H4 (cell line): ENCODE data around the gene VGLL4. TPM values are rescaled to one million over a fixed set of nuclear protein-coding genes. Genes with fewer than 3 reads are reported as not detected.
A peak's percentile ranks its signal among the peaks of the same experiment; 100 is the strongest.
"Not testable (repeated sequence)": the region's sequence is repeated elsewhere in the genome, so short reads cannot be mapped to it uniquely, and the experiment has no call there.

Experiments used
- DNase-seq: peaks from one replicate; pipeline ENCODE4 v3.0.0-alpha.2; 2015; ENCODE audit warnings: low spot score
- total RNA-seq: library from RNA; depleted of rRNA; stranded (reverse); fragments of >200 nt; shearing (Covaris generic); gene quantifications from 2 replicates; pipeline ENCODE4 v1.2.3, GENCODE V29; 2014; rRNA removed

VGLL4 gene
- total RNA-seq, result 30.8 and 34.7 TPM in 2 replicates

GRCh38 chr3:11643605-11644087 is at the start of gene VGLL4:
Gene VGLL4, minus strand, starts transcription at chr3:11643915. Its CDS starts 397 bp downstream, at chr3:11643518.
- DNase-seq, result peak; percentile 91

GRCh38 chr3:11692532-11692813 is 48.8 kb upstream of the VGLL4 start:
- DNase-seq, result no peak

- DNase-seq, result no peak
Observed at GRCh38 chr3:11691767-11692531, 48.2 kb upstream of the VGLL4 start.

GRCh38 chr3:11690863-11691766 is 47.4 kb upstream of the VGLL4 start:
- no peak for DNase-seq

GRCh38 chr3:11689749-11690148 is 46.0 kb upstream of the VGLL4 start:
- DNase-seq, result no peak

GRCh38 chr3:11684980-11685379 is 41.3 kb upstream of the VGLL4 start:
- not testable (repeated sequence) for DNase-seq

GRCh38 chr3:11680509-11680908 is 36.8 kb upstream of the VGLL4 start:
- DNase-seq, result no peak

GRCh38 chr3:11679964-11680363 is 36.2 kb upstream of the VGLL4 start:
- DNase-seq, result no peak

- DNase-seq, result no peak
Observed at GRCh38 chr3:11672363-11672762, 28.6 kb upstream of the VGLL4 start.

GRCh38 chr3:11671648-11672100 is 28.0 kb upstream of the VGLL4 start:
- no peak for DNase-seq

GRCh38 chr3:11668243-11669235 is 24.8 kb upstream of the VGLL4 start:
- DNase-seq, result no peak

GRCh38 chr3:11665331-11665730 is 21.6 kb upstream of the VGLL4 start:
- no peak for DNase-seq

GRCh38 chr3:11662392-11662990 is 18.8 kb upstream of the VGLL4 start:
- DNase-seq, result peak; percentile 35

- DNase-seq, result peak; percentile 42
Observed at GRCh38 chr3:11661827-11662226, 18.1 kb upstream of the VGLL4 start.

GRCh38 chr3:11661052-11661656 is 17.4 kb upstream of the VGLL4 start:
- DNase-seq, result no peak

- DNase-seq, result no peak
Observed at GRCh38 chr3:11660242-11660641, 16.5 kb upstream of the VGLL4 start.

GRCh38 chr3:11658180-11658579 is 14.5 kb upstream of the VGLL4 start:
- no peak for DNase-seq

GRCh38 chr3:11655196-11655928 is 11.6 kb upstream of the VGLL4 start:
- DNase-seq, result no peak

GRCh38 chr3:11654166-11654565 is 10.5 kb upstream of the VGLL4 start:
- DNase-seq, result no peak
